OCI-LY3 (cell line): ENCODE results near the gene FAM78B.

Experiments
- CTCF ChIP-seq: fragments of 200-600, 300-600 bp; sonication (generic); IDR thresholded peaks from 2 replicates; pipeline ENCODE4 v1.5.1; 2014; ENCODE audit warnings: antibody characterized with exemption, low read length, low read depth
- EZH2phosphoT487 ChIP-seq: fragments of 200-600 bp; shearing (Covaris generic); IDR thresholded peaks from 2 replicates; pipeline ENCODE4 v1.6.1; 2018; ENCODE audit warnings: antibody characterized with exemption, mixed run types, low read depth

GRCh38 chr1:166064951-166065350, 101.8 kb downstream of the FAM78B start:
- TF ChIP-seq CTCF (no peak), EZH2phosphoT487 (no peak)
